HG03175 (cell line): ENCODE data around the gene CST4.
"Not testable (repeated sequence)": the region's sequence is repeated elsewhere in the genome, so short reads cannot be mapped to it uniquely, and the experiment has no call there.

Experiments
- ATAC-seq: cut with Tn5 transposase; IDR thresholded peaks from one replicate; pipeline ENCODE4 v1.9.1; 2021; ENCODE audit warnings: mild to moderate bottlenecking, moderate library complexity; ENCODE audit not compliant: unreplicated experiment

CST4 gene

GRCh38 chr20:23663180-23663579 is 25.7 kb downstream of the CST4 start:
- ATAC-seq = no peak

- ATAC-seq = no peak
These were observed 26.5 kb downstream of the CST4 start for GRCh38 chr20:23662276-23662870.

DNA sequence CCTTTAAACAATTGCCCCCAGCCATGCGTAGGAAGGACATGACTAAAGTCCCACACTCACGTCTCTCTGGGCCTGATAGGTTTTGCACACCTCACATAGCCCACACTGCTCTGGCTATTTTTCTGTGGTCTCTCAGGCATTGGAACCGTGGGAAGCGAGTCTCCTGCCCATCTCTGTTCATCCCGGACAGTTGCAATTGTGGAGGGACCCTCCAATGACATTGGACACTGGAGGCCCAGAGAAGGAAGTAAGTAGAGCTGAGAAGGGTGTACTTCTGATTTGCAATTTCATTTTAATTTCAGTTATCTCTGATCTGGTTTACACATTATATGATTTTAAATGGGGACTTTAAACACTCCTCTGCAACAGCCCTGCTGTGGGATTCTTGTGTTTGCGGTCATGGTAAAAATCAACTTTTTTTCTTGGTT is 27.8 kb downstream of the CST4 start:
- ATAC-seq = no peak

DNA sequence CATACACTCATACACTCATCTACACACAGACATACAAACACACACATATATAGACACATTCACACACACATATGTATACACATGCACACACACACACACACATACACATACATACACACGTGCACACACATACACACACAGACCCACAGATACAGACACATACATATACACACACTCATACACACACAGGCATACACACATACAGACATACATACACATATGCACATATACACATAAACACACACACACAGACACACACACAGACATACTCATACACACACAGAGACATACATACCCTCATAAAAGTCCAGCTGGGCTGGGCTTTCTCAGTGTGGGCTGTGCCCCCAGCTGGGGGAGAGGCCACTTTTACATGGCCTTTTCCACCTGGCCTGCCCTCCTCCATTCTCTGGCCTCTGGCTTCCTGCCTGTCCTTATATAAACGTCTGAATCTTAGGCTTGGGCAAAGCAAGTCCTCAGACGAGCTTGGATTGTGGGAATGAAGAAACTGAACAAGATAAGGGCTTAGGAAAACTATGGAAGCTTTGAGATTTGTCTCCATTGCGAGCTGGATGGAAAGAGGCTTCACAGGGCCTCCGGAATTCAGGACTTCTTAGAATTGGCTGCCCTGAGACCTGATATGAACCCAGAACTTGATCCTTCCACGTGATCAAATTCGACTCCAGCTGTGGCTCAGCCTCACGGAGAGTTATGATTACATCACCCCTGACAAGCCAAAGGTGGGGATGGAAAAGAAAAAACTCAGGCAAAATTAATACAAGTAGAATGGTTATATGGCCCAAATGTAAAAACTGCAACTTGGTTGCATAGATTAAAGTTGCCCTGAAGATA is 28.6 kb downstream of the CST4 start:
- ATAC-seq = no peak

DNA sequence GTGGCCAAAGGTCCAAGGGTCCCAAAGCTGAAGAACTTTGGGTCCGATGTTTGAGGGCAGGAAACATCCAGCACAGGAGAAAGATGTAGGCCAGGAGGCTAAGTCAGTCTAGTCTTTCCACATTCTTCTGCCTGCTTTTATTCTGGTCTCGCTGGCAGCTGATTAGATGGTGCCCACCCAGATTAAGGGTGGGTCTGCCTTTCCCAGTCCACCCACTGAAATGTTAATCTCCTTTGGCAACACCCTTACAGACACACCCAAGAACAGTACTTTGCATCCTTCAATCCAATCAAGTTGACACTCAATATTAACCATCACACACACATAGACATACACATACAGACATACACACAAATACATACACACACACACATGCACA is 29.2 kb downstream of the CST4 start:
- ATAC-seq = not testable (repeated sequence)

DNA sequence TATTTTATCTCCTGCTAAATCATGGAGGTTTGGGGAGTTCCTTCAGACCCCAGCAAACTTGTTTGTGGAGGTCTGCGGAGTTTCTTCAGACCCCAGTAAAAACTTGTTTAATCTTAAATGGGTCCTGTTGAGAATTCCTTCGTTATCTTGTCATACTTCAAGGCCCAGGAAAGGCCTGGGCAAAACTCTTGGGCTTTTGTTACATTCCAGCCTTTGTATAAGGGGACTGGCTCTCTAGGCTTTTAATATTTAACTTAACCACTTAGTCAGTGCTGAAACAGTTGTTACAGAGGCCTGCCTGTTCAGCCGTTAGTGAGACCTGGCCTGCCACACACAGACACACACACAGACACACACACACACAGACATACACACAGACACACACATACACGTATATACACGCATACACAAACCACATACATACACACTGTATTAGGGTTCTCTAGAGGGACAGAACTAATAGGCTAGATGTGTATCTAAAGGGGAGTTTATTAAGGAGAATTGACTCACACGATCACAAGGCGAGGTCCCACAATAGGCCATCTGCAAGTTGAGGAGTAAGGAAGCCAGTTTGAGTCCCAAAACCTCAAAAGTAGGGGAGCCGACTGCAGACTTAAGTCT is 29.7 kb downstream of the CST4 start:
- no peak for ATAC-seq

- no peak for ATAC-seq
These were observed 30.5 kb downstream of the CST4 start for GRCh38 chr20:23658336-23658735.

- ATAC-seq = no peak
These were observed 31.6 kb downstream of the CST4 start for GRCh38 chr20:23657202-23657601.

DNA sequence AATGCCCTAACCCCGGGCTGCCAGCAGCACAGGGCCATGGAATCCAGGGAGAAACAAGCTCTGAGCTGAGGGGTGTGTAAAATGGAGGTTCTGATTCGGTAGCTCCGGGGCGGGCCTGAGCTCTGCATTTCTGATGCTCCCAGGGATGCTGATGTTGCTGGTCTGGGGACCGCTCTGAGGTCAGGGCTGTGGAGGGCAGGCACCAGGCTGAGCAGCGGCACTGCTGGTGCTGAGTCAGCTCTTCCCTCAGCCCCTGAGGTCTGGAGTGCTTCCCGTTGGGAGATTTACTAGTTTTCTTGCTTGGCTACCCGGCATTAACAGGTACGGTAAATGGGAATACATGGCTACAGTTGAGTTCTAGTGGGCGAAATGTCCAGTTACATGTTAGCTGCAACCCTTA is 32.5 kb downstream of the CST4 start:
- no peak for ATAC-seq

DNA sequence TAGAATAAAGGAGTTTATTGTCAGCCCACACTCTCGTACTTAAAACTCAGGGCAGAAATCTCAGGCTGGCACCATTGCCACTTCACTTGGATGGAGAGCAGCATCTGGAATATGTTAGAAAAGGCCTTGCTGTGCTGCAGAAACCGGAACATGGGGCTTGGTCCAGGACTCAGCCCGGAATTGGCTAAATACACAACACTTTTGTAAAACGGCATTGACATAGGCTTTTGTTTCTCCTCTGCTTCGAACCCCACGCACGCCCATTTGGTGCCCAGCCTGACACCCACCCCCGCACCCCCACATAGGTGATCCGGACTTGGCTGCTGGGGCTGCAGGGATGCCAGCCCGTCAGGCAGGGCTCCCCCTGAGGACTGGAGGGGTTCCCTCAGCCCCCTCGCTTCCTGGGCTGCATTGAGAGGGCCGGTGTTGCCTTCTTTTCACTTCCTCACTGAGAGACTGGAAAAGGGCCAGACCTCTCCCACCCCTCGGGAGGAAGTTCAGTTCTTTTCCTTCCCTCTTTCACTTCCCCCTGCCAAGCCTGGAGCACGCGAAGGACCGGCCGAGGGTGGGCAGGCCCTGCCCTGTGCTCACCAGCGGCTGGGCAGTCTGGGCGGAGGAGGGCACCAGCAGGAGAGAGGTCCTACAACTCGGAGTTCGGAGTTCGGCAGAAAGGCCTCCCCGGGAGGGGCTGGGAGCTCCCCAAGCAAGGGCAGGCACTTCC is 33.2 kb downstream of the CST4 start:
- ATAC-seq = no peak

DNA sequence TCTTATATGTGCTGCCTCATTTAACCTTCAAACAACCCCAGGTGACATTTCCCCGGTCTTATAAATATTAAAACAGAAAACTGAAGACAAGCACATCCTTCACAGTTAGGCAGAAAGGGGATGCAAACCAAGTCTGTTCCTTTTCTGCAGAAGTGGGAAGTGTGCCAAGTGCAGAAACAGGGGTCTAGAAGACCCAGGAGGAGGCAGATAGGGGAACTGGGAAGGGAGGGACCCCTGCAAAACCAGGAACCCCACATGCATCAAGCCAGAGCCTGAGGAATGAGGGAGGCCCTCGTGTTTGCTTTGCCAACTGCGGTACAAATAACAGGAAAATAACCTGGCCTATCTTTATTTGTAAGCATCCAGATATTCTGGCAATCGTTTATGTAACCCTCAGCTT is 34.1 kb downstream of the CST4 start:
- no peak for ATAC-seq

- no peak for ATAC-seq
These were observed 34.8 kb downstream of the CST4 start for GRCh38 chr20:23654000-23654399.

- no peak for ATAC-seq
These were observed 35.4 kb downstream of the CST4 start for GRCh38 chr20:23653400-23653938.

DNA sequence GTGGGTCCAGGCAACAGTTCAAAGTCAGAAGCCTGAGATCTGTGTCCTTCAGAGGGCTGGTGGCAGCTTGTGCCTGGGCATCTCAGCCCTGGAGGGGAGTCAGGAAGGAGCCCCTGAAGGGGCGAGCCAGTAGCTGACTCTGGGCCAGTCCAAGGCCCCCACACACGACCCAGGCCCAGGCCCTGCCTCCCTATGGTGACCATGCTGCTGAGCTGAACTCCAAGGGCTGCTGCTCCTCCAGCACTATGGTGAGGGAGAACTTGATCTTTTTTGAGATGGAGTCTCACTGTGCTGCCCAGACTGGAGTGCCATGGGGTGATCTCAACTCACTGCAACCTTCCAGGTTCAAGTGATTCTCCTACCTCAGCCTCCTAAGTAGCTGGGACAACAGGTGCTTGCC is 35.9 kb downstream of the CST4 start:
- ATAC-seq = no peak

GRCh38 chr20:23652371-23652770 is 36.5 kb downstream of the CST4 start:
- ATAC-seq = no peak

DNA sequence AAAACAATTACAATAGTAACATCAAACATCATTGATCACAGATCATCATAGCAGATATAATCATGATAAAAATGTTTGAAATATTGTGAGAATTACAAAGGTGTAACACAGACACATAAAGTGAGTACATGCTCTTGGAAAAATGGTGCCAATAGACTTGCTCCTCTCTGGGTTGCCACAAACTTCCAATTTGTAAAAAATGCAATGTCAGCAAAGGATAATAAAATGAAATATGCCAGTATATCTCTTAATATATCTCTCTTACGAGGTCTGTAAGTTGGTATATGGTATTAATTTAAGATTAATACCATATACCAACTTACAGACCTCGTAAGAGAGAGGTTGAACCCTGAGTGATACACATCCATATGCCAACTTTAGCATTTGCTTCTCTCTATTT is 37.7 kb downstream of the CST4 start:
- ATAC-seq = no peak

DNA sequence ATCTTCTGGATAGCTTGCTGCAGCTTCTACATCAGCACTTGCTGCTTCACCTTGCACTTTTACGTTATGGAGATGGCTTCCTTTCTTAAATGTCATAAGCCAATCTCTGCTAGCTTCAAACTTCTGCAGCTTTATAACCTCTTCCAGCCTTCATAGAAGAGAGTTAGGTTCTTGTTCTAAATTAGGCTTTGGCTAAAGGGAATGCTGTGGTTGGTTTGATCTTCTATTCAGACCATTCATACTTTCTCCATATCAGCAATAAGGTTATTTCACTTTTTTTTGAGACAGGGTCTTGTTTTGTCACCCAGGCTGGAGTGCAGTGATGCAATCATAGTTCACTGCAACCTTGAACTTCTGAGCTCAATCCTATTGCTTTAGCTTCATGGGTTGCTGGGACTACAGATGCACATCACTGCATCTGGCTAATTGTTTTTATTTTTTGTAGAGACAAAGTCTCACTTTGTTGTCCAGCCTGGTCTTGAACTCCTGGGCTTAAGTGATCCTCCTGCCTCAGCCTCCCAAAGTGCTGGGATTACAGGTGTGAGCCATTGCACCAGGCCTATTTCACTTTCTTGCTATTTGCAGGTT is 38.9 kb downstream of the CST4 start:
- ATAC-seq = no peak

- no peak for ATAC-seq
These were observed 39.6 kb downstream of the CST4 start for GRCh38 chr20:23649242-23649641.

DNA sequence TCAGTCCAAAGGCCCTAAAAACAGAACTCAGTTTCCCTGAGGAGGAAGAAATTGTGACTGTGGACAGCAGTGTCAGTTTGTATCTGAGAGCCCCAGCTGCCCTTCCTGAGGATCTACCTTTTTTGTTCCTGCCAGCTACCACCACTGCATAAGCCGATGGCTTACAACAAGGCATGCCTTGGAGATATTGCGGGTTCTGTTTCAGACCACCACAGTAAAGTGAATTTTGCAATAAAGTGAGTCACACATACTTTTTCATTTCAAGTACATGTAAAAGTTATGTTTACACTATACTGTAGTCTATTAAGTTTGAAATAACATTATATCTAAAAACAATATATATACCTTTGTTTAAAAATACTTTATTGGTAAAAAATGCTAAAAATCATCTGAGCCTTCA is 41.5 kb downstream of the CST4 start:
- no peak for ATAC-seq

- no peak for ATAC-seq
These were observed 42.5 kb downstream of the CST4 start for GRCh38 chr20:23646106-23646873.
